Upper lobe of left lung (tissue), 4 donors: ENCODE measurements around the gene TVP23C.
"Not testable (repeated sequence)": the region's sequence is repeated elsewhere in the genome, so short reads cannot be mapped to it uniquely, and the experiment has no call there.

ENCODE experiments used
- EP300 ChIP-seq, 4 donors: sonication (generic); formaldehyde crosslinking; IDR thresholded peaks; one replicate each; pipeline ENCODE4 v1.5.1; 2017; ENCODE audit warnings: antibody characterized with exemption in 4 of 4, control low read depth in 2 of 4
- POLR2A ChIP-seq, 4 donors: fragments of 450-650 bp; IDR thresholded peaks; one replicate each; pipeline ENCODE4 v1.5.1; 2016 to 2017; ENCODE audit warnings: antibody characterized with exemption in 4 of 4, mild to moderate bottlenecking in 2 of 4

DNA sequence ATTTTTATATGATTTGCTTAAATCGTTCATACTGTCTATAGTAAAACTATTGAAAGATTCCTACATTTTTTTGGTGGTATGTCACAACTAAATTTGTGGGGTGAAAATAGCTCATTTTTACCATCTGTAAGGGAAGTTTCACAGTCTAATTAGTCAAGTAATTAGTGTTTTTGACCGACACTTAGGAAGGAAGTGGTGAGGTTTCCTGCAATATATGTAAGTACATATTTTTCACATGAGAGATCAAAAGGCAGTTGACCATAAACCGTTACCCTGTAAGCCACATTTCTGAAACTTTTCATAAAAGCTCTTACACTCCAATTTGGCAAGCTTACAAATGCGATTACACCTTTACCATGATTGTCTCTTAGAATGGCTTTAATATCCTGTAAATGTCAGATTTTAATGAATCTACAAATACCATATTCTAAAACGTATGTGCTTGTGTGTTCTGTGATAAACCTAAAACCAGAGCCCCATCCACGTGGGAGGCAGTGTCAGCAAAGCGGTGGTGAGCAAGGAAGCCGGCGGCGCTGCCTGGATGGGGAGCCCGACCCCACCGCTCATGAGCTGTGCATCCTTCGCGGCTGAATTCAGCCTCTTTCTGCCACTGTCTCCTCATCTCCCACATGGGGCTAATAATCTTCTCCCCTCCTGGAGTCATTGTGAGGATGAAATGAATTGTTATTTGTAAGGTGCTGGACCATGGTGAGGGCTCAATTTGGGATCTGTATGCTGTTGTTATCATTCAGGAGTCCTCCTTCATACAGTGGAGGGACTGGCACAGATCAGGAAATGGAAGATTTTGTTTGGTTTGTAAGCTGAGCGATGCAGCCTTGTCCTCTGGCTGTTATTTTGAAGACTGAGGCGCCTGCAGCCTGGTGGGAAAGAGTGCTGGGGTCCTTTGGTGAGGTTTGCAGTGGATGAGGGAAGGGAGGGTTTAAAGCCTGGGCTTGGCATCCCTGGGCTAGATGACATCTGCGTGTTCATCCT lies 26.6 kb upstream of the TVP23C start:
- TF ChIP-seq EP300, POLR2A (IDR thresholded peaks at IDR 0.05): not testable (repeated sequence)
